GM12872 (cell line): ENCODE data around the gene SHFL.

Experiments
- CTCF ChIP-seq: IDR thresholded peaks from 3 replicates; pipeline ENCODE4 v1.5.1; 2011; ENCODE audit warnings: low read depth, mild to moderate bottlenecking, low read length, moderate library complexity; ENCODE audit not compliant: insufficient read depth

Gene SHFL

GRCh38 chr19:10095948-10096614 is 10.0 kb downstream of the SHFL start:
- TF ChIP-seq CTCF, result no peak

- TF ChIP-seq CTCF, result no peak
Observed at GRCh38 chr19:10096615-10096963, 10.5 kb downstream of the SHFL start.

GRCh38 chr19:10100163-10100785 is 14.2 kb downstream of the SHFL start:
- TF ChIP-seq CTCF, result no peak

GRCh38 chr19:10102787-10103236 is 16.7 kb downstream of the SHFL start:
- no peak for TF ChIP-seq CTCF

- no peak for TF ChIP-seq CTCF
Observed at GRCh38 chr19:10104130-10104513, 18.0 kb downstream of the SHFL start.

- TF ChIP-seq CTCF, result no peak
Observed at GRCh38 chr19:10104665-10105508, 18.8 kb downstream of the SHFL start.

- no peak for TF ChIP-seq CTCF
Observed at GRCh38 chr19:10105509-10106099, 19.5 kb downstream of the SHFL start.
